Loucy (cell line): Measurements from ENCODE around the gene SLC29A1.

ENCODE experiments used
- CTCF ChIP-seq: fragments of 200-600 bp; sonication (generic); conservative IDR thresholded peaks from 2 replicates; pipeline ENCODE4 v1.5.1; 2014; ENCODE audit warnings: mild to moderate bottlenecking, antibody characterized with exemption, low read length
- EZH2phosphoT487 ChIP-seq: fragments of 200-600 bp; IDR thresholded peaks from 2 replicates; pipeline ENCODE4 v1.6.1; 2018; ENCODE audit warnings: antibody characterized with exemption, mild to moderate bottlenecking, moderate library complexity, borderline replicate concordance

GRCh38 chr6:44228031-44228430 is 4.6 kb downstream of the SLC29A1 start:
- no peak for TF ChIP-seq CTCF
- TF ChIP-seq EZH2phosphoT487 = no peak
